Measurements from ENCODE around the gene REG3G.
"Not testable (repeated sequence)": the region's sequence is repeated elsewhere in the genome, so short reads cannot be mapped to it uniquely, and the experiment has no call there.

The REG3G gene

DNA sequence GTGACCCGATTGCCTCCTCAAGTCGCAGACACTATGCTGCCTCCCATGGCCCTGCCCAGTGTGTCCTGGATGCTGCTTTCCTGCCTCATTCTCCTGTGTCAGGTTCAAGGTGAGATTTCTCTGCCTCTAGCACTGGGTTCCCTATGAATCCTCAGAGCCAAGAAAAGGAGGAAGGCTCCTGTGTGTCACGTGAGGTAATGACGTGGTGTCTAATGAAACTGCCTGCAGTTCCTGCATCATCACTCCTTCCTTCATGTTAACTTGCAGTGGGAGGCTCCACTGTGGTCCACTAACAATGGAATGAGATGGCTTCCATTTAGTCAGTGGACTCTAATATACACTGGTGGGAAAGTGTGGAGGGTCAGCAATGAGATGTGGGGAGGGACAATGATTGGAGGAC, 559 bp downstream of the REG3G start:
- no peak overlapping the region for H3K9ac ChIP-seq (ENCODE audit: low read depth, low read length)
- no peak overlapping the region for H3K4me2 ChIP-seq (ENCODE audit: low read length)
- H3K4me1 ChIP-seq (ENCODE audit: control insufficient read depth, insufficient read depth, low read length), result no peaks in the 10 kb centered on the region
- peaks cover 11% of the 10 kb centered on the region for H3K9me3 ChIP-seq (replicated peaks; ENCODE audit: low read length)
- no peak overlapping the region for H3K4me3 ChIP-seq (ENCODE audit: low read length)
- no peaks in the 10 kb centered on the region for H3K36me3 ChIP-seq (ENCODE audit: insufficient read depth, low read length)
- H3K27me3 ChIP-seq (ENCODE audit: control insufficient read depth, insufficient read depth, low read length), result no peaks in the 10 kb centered on the region

DNA sequence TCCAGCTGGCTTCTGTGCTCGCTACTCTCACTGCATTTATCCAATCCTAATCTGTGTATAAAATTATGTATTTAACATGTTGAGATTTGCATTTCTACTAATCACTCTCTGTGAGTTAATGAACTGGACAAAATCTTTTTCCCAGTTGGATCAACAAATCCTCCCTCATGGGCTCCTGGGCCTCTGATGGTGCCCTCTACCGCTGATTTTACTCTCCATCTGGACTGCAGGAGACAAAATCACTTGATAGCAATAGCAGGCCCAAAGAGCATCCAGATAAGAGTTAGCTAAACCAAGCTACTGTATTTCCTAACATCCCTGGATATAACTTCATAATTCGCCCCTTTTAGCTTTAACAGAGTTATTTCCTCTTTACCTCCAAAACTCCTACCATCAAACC, 14.4 kb downstream of the REG3G start:
- H3K9me3 ChIP-seq (replicated peaks; ENCODE audit: low read length), result peaks cover 3% of the 10 kb centered on the region
- no peak overlapping the region for H3K4me2 ChIP-seq (ENCODE audit: low read length)
- no peak overlapping the region for H3K9ac ChIP-seq (ENCODE audit: low read depth, low read length)

DNA sequence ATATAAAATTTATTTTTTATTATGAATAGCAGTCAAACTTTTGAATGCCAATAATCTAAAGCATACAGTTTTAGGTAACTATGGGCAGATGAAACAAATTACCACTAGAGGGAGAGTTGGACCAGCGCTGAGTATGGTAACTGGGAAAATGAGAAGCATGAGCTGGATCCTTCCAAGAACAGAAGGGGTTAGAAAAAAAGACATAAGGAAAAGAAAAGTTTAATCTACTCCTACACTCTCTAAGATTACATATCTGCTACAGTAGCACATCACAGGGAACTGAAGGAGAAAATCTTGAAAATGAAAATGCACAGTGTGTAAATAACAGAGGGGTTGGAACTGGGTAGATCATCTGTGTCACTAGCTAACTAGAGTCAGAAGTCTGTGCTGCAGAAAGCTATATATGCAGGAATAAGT, 15.5 kb downstream of the REG3G start:
- Histone ChIP-seq H3K36me3 (ENCODE audit: insufficient read depth, low read length) (no peaks in the 10 kb centered on the region), H3K27me3 (ENCODE audit: control insufficient read depth, insufficient read depth, low read length) (no peaks in the 10 kb centered on the region)

More for the DNA sequence above, 14.4 kb downstream of the REG3G start:
- Histone ChIP-seq H3K36me3 (ENCODE audit: insufficient read depth, low read length) (no peaks in the 10 kb centered on the region), H3K27me3 (ENCODE audit: control insufficient read depth, insufficient read depth, low read length) (no peaks in the 10 kb centered on the region), H3K4me3 (ENCODE audit: low read length) (no peak overlapping the region), H3K4me1 (ENCODE audit: control insufficient read depth, insufficient read depth, low read length) (no peaks in the 10 kb centered on the region)

DNA sequence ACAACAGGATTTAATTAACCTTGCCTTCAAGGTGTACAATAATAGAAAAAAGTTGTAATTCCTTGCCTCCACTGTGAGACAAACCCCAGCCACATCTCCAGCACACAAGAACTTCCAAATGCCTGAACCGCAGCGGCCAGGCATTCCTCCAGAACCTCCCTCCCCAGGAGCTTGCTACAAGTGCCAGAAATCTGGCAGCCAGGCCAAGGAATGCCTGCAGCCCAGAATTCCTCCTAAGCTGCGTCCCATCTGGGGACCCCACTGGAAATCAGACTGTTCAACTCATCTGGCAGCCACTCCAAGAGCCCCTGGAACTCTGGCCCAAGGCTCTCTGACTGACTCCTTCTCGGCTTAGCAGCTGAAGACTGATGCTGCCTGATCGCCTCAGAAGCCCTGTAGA, 28.0 kb downstream of the REG3G start:
- not testable (repeated sequence) for H3K4me3 ChIP-seq (ENCODE audit: low read length); H3K27me3 ChIP-seq (ENCODE audit: control insufficient read depth, insufficient read depth, low read length); H3K36me3 ChIP-seq (ENCODE audit: insufficient read depth, low read length); H3K9ac ChIP-seq (ENCODE audit: low read depth, low read length); H3K4me1 ChIP-seq (ENCODE audit: control insufficient read depth, insufficient read depth, low read length); H3K4me2 ChIP-seq (ENCODE audit: low read length); H3K9me3 ChIP-seq (replicated peaks; ENCODE audit: low read length)

More for the DNA sequence above, 15.5 kb downstream of the REG3G start:
- Histone ChIP-seq H3K4me3 (ENCODE audit: low read length) (no peak overlapping the region), H3K4me1 (ENCODE audit: control insufficient read depth, insufficient read depth, low read length) (no peaks in the 10 kb centered on the region), H3K9me3 (replicated peaks; ENCODE audit: low read length) (peaks cover 3% of the 10 kb centered on the region), H3K4me2 (ENCODE audit: low read length) (no peak overlapping the region), H3K9ac (ENCODE audit: low read depth, low read length) (no peak overlapping the region)

DNA sequence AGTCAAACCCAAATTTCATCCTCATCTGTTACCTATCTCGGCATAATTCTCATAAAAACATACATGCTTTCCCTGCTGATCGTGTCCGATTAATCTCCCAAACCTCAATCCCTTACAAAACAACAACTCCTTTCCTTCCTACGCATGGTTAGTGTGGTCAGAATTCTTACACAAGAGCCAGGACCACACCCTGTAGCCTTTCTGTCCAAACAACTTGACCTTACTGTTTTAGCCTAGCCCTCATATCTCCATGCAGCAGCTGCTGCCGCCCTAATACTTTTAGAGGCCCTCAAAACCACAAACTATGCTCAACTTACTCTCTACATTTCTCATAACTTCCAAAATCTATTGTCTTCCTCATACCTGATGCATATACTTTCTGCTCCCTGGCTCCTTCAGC, 29.3 kb downstream of the REG3G start:
- not testable (repeated sequence) for H3K27me3 ChIP-seq (ENCODE audit: control insufficient read depth, insufficient read depth, low read length); H3K4me3 ChIP-seq (ENCODE audit: low read length); H3K9me3 ChIP-seq (replicated peaks; ENCODE audit: low read length); H3K9ac ChIP-seq (ENCODE audit: low read depth, low read length); H3K4me2 ChIP-seq (ENCODE audit: low read length); H3K36me3 ChIP-seq (ENCODE audit: insufficient read depth, low read length); H3K4me1 ChIP-seq (ENCODE audit: control insufficient read depth, insufficient read depth, low read length)

DNA sequence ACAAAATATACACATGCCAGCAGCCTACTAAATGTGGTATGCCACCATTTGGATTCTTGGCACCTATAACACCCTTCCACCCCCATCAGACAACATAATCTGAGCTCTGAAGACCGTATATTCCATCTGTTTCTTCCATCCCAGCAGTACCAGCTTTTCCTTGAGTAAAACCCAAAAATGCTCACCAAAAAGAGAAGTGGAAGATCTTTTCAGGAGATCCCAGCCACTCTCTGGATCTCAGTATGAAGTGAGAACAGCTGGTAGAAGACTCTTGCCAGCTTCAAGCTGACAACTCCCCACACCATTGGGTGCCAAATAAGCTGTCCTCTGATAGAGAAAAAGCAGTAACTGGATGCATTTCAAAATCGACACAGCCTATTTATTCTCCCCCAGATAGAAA, 39.7 kb downstream of the REG3G start:
- Histone ChIP-seq H3K9ac (ENCODE audit: low read depth, low read length) (no peak overlapping the region), H3K4me1 (ENCODE audit: control insufficient read depth, insufficient read depth, low read length) (no peaks in the 10 kb centered on the region), H3K4me2 (ENCODE audit: low read length) (no peak overlapping the region), H3K4me3 (ENCODE audit: low read length) (no peak overlapping the region), H3K27me3 (ENCODE audit: control insufficient read depth, insufficient read depth, low read length) (no peaks in the 10 kb centered on the region), H3K9me3 (replicated peaks; ENCODE audit: low read length) (peaks cover 16% of the 10 kb centered on the region), H3K36me3 (ENCODE audit: insufficient read depth, low read length) (no peaks in the 10 kb centered on the region)

DNA sequence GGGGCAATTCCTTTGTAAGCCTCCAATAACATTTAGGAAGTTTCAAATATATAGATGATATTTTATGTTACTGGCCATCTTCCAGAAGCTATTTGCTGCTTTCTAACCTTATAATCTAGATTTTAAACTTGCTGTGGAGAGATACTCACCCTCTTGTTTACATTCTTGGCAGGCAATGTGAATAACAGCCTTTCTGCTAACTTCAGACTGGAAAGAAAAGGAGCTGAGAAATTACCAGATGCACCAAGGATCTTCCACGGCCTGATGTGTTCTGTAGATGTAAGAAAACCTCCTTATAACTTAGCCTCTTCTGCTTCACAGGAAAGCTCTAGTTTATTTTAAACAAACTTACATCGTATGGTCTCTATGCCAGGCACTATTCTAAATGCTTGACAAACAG, 45.6 kb downstream of the REG3G start:
- Histone ChIP-seq H3K4me1 (ENCODE audit: control insufficient read depth, insufficient read depth, low read length) (no peaks in the 10 kb centered on the region), H3K9ac (ENCODE audit: low read depth, low read length) (no peak overlapping the region), H3K9me3 (replicated peaks; ENCODE audit: low read length) (peaks cover 5% of the 10 kb centered on the region), H3K36me3 (ENCODE audit: insufficient read depth, low read length) (no peaks in the 10 kb centered on the region), H3K4me2 (ENCODE audit: low read length) (no peak overlapping the region), H3K27me3 (ENCODE audit: control insufficient read depth, insufficient read depth, low read length) (no peaks in the 10 kb centered on the region), H3K4me3 (ENCODE audit: low read length) (no peak overlapping the region)
